Mesothelial cell of epicardium (in vitro differentiated cells): ENCODE data around the gene ASB4. TPM values are rescaled to one million over a fixed set of nuclear protein-coding genes. Genes with fewer than 3 reads are reported as not detected.
A peak's percentile ranks its signal among the peaks of the same experiment; 100 is the strongest.

Experiments
- DNase-seq, 2 experiments: peaks; one replicate each; pipeline ENCODE4 v3.0.0; 2021; ENCODE audit warnings: low spot score in 2 of 2; ENCODE audit not compliant: unreplicated experiment in 2 of 2
- H3K27ac Mint-ChIP-seq: 2 replicates; pipeline ENCODE4 v1.8.0; 2021; ENCODE audit warnings: mixed read lengths
- H3K27me3 Mint-ChIP-seq: 2 replicates; pipeline ENCODE4 v1.8.0; 2021; ENCODE audit warnings: low read depth, mixed read lengths
- H3K36me3 Mint-ChIP-seq: 2 replicates; pipeline ENCODE4 v1.8.0; 2021; ENCODE audit warnings: mixed read lengths
- H3K4me1 Mint-ChIP-seq: 2 replicates; pipeline ENCODE4 v1.8.0; 2021; ENCODE audit warnings: mixed read lengths
- H3K4me3 Mint-ChIP-seq: 2 replicates; pipeline ENCODE4 v1.8.0; 2021; ENCODE audit warnings: mild to moderate bottlenecking, moderate library complexity, mixed read lengths
- H3K9me3 Mint-ChIP-seq: 2 replicates; pipeline ENCODE4 v1.8.0; 2021; ENCODE audit warnings: mixed read lengths
- CTCF ChIP-seq: fragments of 200-600 bp; sonication (generic); IDR thresholded peaks from one replicate; pipeline ENCODE4 v1.5.0; 2021; ENCODE audit warnings: antibody characterized with exemption; ENCODE audit not compliant: unreplicated experiment
- total RNA-seq: library from RNA; stranded (reverse); gene quantifications from 3 replicates; pipeline ENCODE4 v1.2.1, GENCODE V29; 2021

ASB4 gene
- total RNA-seq, 1 donor from 2014 or later: 0.29 TPM

- Mint-ChIP-seq H3K4me1 (peaks cover 28% of the 10 kb centered on the region), H3K27me3 (no peaks in the 10 kb centered on the region), H3K36me3 (no peaks in the 10 kb centered on the region), H3K27ac (no peak overlapping the region), H3K9me3 (no peaks in the 10 kb centered on the region), H3K4me3 (peak overlapping the region; percentile 6)
- no peak for TF ChIP-seq CTCF
- DNase-seq: no peak
Measured at GRCh38 chr7:95476072-95476847, 9.5 kb upstream of the ASB4 start.

GRCh38 chr7:95476904-95477594 is 8.7 kb upstream of the ASB4 start:
- peaks cover 28% of the 10 kb centered on the region for H3K4me1 Mint-ChIP-seq
- no peaks in the 10 kb centered on the region for H3K36me3 Mint-ChIP-seq
- no peaks in the 10 kb centered on the region for H3K9me3 Mint-ChIP-seq
- no peak overlapping the region for H3K27ac Mint-ChIP-seq
- peak; percentile 74 for TF ChIP-seq CTCF
- DNase-seq: peak in 1 of 2 experiments; percentile 63
- H3K27me3 Mint-ChIP-seq: no peaks in the 10 kb centered on the region
- peak overlapping the region; percentile 6 for H3K4me3 Mint-ChIP-seq

- H3K27me3 Mint-ChIP-seq: no peaks in the 10 kb centered on the region
- TF ChIP-seq CTCF: no peak
- DNase-seq: no peak
- no peaks in the 10 kb centered on the region for H3K36me3 Mint-ChIP-seq
- H3K27ac Mint-ChIP-seq: no peak overlapping the region
- H3K4me1 Mint-ChIP-seq: peaks cover 15% of the 10 kb centered on the region
- peak overlapping the region; percentile 44 for H3K4me3 Mint-ChIP-seq
- no peaks in the 10 kb centered on the region for H3K9me3 Mint-ChIP-seq
Measured at GRCh38 chr7:95478272-95479037, 7.3 kb upstream of the ASB4 start.

GRCh38 chr7:95479992-95480624 is 5.6 kb upstream of the ASB4 start:
- no peak for TF ChIP-seq CTCF
- DNase-seq: no peak
- Mint-ChIP-seq H3K4me1 (peaks cover 15% of the 10 kb centered on the region), H3K9me3 (no peaks in the 10 kb centered on the region), H3K36me3 (no peaks in the 10 kb centered on the region), H3K4me3 (no peak overlapping the region), H3K27ac (no peak overlapping the region), H3K27me3 (no peaks in the 10 kb centered on the region)
